SW 1271 (cell line): Measurements from ENCODE around the gene RAB11B.
A peak's percentile ranks its signal among the peaks of the same experiment; 100 is the strongest.
"Not testable (repeated sequence)": the region's sequence is repeated elsewhere in the genome, so short reads cannot be mapped to it uniquely, and the experiment has no call there.

ENCODE experiments used
- DNase-seq, 2 experiments: peaks; one replicate each; lab custom pipeline; 2025; lab: John Stamatoyannopoulos, UW

RAB11B gene

GRCh38 chr19:8389891-8390616 is at the start of gene RAB11B:
TSS of gene RAB11B (plus strand) at chr19:8390360. CDS start at chr19:8390417, 57 bp downstream.
- peak; percentile 99 to 100 for DNase-seq

GRCh38 chr19:8341504-8341903 is 48.7 kb upstream of the RAB11B start:
- not testable (repeated sequence) for DNase-seq

GRCh38 chr19:8342316-8342683 is 47.9 kb upstream of the RAB11B start:
- DNase-seq, result no peak

- peak; percentile 90 to 94 for DNase-seq
Measured at GRCh38 chr19:8342684-8343482, 47.3 kb upstream of the RAB11B start, which contains the start of gene KANK3. TSS of gene KANK3 (minus strand) at chr19:8343262. CDS start at chr19:8337828, 5,434 bp downstream.

- no peak for DNase-seq
Measured at GRCh38 chr19:8343483-8343844, 46.7 kb upstream of the RAB11B start.

- DNase-seq, result not testable (repeated sequence)
Measured at GRCh38 chr19:8349629-8350372, 40.4 kb upstream of the RAB11B start.

GRCh38 chr19:8352134-8352827 is 37.9 kb upstream of the RAB11B start:
- no peak for DNase-seq

- DNase-seq, result not testable (repeated sequence)
Measured at GRCh38 chr19:8352845-8353244, 37.3 kb upstream of the RAB11B start.

- DNase-seq, result peak; percentile 98 to 99
Measured at GRCh38 chr19:8355631-8356402, 34.3 kb upstream of the RAB11B start.

GRCh38 chr19:8357007-8357521 is 33.1 kb upstream of the RAB11B start:
- DNase-seq, result peak in 1 of 2 experiments; percentile 40

- DNase-seq, result no peak
Measured at GRCh38 chr19:8358948-8359347, 31.2 kb upstream of the RAB11B start.

GRCh38 chr19:8360196-8360595 is 30.0 kb upstream of the RAB11B start:
- DNase-seq, result no peak

GRCh38 chr19:8361921-8362793 is 28.0 kb upstream of the RAB11B start:
- DNase-seq, result peak; percentile 98

GRCh38 chr19:8363803-8364771 is 26.1 kb upstream of the RAB11B start, which contains the start of gene ANGPTL4:
TSS of gene ANGPTL4 (plus strand) at chr19:8364155. CDS start at chr19:8364322, 167 bp downstream.
- DNase-seq, result peak; percentile 58 to 75

GRCh38 chr19:8366121-8366581 is 24.0 kb upstream of the RAB11B start:
- DNase-seq, result peak in 1 of 2 experiments; percentile 33

GRCh38 chr19:8366961-8367326 is 23.2 kb upstream of the RAB11B start:
- no peak for DNase-seq

GRCh38 chr19:8367327-8368001 is 22.7 kb upstream of the RAB11B start:
- DNase-seq, result peak; percentile 46 to 86
